Fibroblast of the conjunctiva (primary cell): Measurements from ENCODE around the gene SART3.
"Not testable (repeated sequence)": the region's sequence is repeated elsewhere in the genome, so short reads cannot be mapped to it uniquely, and the experiment has no call there.

ENCODE experiments used
- DNase-seq: peaks from one replicate; pipeline ENCODE4 v3.0.0-alpha.2; 2010; ENCODE audit warnings: low read depth

SART3 gene

DNA sequence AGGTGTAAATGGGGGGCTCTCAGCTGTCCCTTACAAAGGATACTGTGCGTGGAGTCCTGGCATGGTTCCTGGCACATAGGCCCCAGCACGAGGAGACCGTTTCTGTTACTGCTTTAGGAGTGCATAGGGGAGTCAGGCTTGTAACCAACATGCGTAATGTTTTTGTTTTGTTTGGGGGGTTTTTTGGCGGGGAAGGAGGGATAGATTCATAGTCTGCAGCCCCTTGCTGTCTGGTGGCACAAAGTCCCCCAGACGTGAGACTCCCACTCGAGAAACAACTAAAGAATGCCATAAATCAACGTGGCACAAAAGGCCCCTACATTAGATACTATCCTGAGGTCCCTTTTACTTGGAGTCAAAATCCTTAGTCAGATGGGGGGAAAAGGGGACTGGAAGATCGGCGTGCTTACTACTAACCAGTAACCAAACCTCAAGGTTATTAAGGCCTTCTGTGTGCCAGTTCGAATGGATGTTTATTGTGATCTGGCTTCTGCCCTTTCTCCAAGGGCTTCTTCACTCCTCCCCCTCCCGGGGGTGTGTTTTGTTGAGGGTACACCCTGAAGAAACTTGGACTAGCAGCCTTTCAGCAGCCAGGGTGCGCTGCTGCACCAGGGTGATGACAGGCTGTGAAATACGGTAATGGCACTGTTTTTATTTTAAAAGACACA is 2.3 kb upstream of the SART3 start:
- DNase-seq = peak; percentile 94

DNA sequence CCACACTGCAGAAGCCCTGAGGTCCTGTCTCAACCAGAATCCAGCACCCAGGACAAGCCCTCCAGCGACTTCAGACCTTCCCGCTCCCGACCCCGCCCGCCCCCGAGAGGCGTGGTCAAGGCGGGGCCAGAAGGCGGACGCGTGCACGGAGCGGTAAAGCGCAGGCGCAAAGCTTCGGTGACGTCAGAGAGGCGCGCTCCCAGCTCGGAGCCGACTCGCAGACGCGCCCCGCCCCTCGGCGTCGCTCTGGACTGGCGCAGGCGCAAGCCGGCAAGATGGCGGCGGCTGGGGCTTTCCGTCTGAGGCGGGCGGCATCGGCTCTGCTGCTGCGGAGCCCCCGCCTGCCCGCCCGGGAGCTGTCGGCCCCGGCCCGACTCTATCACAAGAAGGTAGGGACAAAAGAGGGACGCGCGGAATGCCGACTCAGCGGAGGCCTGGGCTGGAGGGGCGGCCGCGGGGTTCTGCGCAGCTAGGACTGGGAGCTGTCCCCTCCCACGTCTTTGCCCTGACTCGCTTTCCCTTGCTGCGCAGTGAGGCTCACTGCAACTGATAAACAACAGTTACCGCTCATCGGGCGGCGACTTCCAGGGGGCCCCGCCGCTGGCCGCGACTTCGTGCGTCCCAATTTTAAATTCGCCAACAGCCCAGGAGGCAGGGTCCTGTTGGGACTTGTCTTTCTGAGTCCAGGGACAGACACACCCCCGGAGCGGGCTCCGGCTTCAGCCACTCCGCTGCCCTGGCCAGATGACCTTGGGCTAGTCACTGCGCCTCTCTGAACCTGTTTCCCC is 1.6 kb upstream of the SART3 start, which contains the start of gene ISCU:
Gene ISCU, plus strand, starts transcription at position 249 of the 788 bp plus-strand sequence. Its CDS starts 27 bp downstream, at position 276.
- DNase-seq = peak; percentile 97

DNA sequence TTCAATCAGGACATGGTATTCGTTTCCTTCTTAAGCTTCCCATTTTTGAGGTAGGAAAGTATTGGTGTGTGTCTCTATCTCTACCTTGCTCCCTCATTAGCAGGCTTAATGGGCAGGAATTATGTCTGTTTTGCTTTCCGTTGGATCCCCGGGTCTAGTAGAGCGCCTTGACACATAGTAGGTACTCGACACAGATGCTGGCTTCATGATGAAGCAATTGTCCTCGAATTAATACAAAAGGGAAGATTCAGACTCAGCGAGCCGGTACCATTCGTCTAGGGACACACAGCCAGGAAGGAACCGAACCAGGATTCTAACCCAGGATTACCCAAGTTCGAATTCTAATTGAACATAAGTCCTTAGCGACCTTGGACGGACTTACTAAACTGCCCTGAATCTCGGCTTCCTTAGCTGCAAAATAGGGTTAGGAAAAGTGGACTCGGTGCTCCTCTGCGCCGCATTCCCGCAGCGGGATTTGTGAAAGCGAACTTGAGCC is 927 bp upstream of the SART3 start:
- no peak for DNase-seq

DNA sequence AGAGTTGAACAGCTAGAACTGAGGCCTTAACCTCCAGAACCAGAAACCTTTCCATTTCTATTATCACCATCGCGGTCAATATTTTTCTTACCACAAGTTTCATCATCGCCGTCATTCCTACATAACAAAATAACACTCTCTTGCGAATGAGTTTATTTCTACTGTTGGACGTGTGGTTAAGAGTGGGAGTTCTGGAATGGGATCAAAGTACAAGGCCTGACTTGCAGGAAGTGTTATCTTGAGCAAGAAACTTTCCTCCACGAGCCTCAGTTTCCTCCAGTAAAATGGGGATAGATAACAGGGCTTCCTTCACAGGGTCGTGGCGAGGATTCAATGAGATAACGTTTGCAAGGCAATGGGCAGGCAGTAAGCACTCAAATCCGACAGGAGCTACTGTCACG is 652 bp downstream of the SART3 start:
- peak; percentile 24 for DNase-seq

DNA sequence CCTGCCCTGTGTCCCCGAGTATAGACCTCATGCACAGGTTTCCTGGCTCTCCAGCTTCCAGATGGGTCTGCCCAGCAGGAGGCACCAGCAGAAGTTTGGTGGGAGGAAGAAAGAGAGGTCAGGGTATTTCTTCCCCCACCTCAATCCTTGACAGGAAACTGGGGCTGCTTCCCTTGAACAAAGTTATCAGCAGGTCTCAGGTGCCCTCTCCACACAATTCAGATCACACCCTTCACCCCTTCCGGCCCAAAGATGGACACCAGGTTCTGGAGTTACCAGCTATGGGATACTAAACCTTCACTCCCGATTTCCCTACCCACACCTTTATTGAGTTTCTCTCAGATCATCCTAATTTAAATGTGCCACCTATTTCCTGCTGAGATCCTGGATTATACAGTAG is 1.2 kb downstream of the SART3 start:
- no peak for DNase-seq

DNA sequence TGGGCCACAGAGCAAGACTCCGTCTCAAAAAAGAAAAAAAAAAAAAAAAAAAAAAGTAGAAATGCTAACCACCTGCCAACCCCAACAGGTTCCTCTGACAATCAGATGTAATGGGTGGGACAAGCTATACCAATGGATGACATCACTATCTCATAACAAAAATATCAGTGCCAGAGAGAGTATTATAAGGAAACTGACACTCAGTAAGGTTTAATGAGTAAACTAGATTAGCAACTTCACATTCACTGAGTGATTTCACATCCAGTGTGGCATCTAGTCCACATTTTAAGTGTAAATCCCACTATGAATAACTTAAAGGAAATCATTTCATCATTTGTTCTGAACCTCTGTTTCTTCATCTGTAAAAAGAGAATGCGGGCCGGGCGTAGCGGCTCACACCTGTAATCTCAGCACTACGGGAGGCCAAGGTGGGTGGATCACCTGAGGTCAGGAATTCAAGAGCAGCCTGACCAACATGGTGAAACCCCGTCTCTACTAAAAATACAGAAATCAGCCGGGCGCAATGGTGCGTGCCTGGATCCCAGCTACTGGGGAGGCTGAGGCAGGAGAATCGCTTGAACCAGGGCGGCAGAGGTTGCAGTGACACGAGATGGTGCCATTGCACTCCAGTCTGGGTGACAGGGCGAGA is 1.8 kb downstream of the SART3 start:
- no peak for DNase-seq

DNA sequence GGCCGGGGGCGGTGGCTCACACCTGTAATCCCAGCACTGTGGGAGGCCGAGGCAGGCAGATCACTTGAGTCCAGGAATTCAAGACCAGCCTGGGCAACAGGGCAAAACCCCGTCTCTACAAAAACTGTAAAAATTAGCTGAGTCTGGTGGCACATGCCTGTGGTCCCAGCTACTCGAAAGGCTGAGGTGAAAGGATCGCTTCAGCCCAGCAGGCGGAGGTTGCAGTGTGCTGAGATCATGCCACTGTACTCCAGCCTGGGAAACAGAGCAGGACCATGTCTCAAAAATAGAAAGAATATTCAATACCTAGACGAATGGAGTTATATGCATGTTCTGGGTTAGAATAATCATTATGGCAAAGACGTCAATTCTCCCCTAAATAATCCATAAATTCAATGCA is 5.6 kb downstream of the SART3 start:
- DNase-seq = not testable (repeated sequence)

DNA sequence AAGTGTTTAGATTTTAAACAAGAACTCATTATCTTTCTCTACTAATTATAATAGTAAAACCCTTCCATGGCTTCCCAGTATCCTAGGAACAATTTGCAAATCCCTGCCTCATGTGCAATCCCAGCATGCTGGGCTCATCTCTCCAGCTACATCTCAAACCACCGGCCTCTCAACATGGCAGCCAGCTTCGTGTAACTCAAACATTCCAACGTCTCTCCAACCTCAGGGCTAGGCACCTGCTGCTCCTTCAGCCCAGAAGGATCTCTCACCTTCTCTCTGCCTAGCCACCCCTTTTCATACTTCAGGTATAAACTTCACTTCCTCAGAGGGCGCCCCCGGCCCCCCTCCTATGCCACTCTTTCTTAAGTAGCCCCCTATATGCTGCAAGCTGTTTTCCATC is 7.2 kb downstream of the SART3 start:
- no peak for DNase-seq

DNA sequence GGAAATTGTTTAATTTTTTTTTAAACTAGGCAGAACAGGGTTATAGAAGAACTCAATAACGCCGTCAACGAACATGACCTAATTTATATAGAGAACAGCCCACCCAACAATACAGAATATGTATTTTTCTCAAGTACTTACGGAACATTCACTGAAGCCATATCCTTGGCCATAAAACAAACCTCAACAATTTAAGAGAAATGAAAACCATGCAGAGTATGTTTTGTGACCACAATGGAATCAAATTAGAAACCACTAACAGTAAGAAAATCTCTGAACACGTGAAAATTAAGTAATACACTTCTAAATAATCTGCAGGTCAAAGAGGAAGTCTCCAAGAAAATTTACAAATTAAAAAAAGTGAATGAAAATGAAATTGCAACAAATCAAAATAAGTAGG is 9.4 kb downstream of the SART3 start:
- no peak for DNase-seq

DNA sequence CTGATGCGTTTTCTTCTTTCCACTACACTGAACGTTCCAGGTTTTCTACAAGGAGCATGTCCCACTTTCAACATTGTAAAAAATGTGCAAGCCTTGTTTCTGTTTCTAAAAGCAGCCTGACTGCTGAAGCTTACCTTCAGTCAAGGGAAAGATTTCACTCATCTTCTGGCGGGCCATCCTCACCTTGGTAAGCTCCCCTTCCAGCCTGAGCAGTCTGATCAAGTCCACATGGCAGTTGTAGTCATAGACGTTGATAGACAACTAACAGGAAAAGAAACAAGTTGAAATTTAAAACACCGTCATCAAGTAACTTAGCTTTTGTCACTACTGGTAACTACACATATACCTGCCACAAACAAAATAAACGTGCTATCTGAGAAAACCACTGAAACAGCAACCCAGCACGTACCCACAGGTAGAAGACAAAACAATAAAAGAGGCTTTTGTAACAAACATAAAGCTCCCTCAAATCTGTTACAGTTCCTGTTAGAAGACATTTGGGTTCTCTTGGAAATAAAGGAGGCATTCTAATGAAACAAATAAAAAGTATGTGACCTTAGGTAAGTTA is 11.9 kb downstream of the SART3 start:
- no peak for DNase-seq

DNA sequence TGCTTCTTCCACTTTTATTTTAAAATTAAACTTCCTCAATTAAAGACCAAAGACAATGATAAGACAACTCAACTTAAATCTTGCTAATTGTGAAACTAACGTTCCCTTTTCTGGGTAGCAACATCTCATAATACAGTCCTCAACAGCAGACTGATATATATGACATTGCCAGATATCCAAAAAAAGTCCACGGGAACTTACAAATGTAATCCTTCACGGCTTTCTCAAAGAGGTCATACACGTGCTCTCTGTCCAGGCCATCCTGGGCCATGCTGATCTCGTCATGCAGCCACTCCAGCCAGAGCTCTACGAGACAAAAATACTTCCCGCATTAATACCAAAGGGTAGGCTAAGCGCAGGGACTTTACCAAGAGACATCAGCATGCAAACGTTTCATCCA is 13.3 kb downstream of the SART3 start:
- DNase-seq = no peak

DNA sequence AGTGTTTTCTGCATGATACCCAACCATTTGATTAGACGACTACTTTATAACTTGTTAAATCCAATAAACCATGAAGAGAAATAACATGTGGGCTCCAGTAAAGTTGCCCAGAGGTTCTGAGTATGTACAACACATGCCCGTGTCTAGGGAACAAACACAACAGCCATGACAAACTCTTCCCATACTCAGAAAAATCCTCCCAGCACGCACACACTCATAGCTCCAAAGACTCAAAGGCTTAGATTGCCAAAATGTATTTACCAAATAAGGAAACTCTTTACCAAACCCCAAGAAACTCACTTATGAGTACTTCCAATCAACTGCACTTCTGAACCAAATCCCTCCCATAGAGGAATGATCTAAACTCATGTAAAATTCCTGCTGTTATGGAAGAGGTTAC is 17.3 kb downstream of the SART3 start:
- no peak for DNase-seq

DNA sequence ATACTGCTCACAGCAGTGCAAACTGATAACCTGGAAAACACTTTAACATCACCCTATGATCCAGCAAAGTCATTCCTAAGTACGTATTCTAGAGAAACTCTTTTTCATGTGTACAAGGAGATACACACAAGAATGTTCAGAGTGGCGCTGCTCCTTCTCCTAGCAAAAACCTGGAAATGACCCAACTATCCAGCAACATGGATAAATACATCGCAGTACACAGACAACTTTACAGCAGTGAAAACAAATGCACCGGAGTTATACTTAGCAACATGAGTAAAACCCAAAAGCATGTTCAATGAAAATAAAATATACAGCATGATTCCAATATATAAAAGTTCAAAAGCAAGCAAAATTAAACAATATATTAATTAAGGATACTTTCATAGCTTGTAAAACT is 18.7 kb downstream of the SART3 start:
- no peak for DNase-seq

DNA sequence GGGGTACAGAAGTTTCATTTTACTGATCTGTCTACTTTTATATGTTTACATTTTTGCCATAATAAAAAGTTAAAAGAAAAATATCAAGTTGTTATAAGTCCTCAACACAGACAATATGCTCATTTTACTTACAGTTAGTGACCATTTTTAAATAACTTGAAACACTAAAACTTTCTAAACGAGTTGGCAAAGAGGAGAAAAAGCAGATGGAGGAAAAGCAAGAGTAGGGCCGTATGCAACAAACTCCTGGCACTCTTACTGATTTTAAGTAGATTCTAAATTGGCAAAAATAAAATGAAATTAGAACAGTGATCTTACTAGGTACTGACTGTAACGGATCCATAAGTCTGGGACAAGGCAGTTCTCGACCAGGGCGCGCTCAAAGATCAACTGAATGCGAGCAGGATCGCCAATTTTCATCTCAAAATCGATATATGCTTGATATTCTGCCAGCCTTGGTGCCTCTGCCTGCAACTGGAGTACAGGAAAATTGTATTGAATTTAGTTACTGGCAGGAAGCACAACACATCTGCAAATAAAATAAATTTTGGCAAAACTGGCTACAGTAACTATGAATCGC is 22.3 kb downstream of the SART3 start:
- DNase-seq = no peak

DNA sequence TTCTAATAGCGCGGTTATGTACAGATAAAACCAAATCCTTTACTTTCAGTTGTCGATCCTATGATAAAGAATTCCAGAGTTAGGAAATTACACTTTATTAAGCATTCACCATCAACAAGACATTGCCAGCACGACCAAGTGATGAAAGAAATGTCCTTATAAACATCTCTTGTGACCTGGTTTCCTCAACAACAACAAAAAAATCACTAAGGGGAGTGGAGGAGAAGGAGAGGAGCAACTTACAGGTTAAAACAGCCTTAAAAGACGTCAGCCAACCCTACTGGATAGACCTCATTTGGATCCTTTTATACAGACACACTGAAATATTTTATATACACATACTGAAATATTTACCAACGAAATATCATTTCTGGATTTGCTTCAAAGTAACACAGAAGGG is 22.8 kb downstream of the SART3 start:
- DNase-seq = no peak

DNA sequence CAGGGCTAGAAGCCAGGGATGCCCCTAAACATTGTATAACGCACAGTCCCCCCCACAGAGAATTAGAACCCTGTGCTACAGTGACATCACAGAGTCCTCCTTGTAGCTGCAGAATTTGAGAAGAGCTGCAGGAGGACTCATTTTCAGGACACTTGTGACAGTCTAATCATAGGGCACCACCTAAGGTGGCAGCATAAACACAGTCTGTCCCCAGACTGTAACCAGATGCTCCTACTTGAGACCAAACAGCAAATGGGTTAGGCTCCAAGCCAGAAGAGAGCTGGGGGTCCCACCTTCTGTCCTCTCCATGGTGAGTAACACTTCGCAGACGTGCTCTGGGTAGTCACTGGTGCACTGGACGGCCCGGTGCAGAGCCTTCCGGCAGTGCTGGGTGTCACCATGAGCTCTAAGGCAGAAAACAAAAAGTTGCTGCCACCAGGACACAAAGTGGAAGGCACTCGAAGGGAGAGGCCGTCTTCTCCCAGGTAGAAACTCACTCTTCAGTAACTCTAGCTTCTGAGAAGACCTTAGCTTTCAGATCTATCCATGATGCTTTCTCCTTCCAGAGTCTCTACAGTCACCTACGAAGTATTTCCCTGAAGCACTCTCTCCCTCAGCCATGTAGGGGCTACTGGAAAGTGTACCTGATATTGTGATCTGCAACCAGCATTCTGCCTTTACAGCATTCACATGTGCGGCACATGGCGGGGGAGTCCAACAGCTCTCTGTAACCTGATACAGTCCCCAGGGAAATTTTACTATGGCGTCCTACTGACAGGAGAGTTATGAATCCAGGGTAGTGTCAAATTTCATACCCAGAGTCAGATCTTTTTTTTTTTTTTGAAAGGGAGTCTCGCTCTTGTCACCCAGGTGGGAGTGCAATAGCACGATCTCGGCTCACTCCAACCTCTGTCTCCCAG is 28.8 kb downstream of the SART3 start:
- DNase-seq = peak; percentile 28

DNA sequence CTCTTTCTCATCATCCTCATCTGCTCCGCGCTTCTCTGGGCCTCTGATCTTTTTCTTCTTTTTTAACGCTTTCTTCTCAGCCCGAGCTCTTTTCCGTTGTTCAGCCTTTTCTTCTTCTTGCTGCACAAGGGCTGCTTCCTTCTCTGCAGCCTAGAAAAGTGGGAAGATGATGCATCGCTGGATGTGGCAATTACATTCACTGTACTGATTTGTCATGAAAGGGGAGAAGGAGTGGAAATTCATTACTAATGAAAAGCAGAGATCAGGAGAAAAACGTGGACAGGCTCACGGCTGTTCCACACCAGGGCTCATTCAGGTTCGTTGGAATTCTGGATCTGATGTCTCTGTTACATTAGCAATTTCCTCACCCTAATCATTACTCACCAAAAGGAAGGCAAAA is 30.8 kb downstream of the SART3 start:
- no peak for DNase-seq

DNA sequence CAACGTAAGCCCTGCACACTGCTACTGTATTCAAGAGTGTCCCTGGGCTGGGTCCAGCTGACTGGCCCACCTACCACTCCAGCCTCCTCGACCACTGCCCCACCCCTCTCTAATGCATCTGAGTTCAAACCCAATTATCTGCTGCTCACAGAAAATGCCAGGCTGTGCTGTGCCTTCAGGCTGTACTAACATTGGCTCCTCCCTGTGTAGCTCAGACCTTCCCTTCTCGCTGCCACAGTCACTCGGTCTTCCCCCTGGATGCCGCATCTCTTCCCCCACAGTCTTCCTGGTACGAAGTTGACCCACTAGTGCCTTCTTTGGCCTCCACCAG is 33.8 kb downstream of the SART3 start:
- no peak for DNase-seq

DNA sequence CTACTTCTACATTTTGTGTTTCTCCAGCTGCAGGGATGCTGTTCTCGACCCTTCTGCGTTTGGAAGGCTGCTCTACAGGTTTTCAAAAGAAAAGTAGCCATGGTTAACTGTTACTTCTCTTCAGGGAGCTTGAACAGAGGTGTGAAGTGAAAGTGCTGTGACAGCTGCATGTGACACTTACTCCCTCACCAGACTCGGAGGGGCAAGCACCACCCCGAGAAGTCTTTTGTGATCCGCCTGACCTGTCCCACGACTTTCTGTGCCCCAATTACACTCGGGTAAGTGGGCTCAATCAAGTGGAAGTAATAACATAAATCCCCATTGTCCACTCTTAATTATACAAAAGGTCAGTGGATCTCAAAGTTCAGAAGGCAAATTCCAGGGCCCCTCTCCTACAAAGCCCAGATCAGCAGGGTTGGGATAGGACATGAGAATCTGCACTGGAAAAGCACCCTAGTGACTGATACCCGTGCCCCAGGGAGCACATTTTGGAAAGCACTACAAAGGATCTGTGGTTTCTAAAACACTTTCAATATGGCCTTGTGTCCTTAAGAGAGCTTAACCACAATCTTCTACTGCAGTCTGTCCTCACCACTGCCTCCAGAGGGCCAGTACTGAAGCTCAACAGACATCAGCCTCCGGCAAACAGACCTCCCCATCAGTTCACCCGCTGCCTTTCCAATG is 34.3 kb downstream of the SART3 start:
- DNase-seq = no peak

DNA sequence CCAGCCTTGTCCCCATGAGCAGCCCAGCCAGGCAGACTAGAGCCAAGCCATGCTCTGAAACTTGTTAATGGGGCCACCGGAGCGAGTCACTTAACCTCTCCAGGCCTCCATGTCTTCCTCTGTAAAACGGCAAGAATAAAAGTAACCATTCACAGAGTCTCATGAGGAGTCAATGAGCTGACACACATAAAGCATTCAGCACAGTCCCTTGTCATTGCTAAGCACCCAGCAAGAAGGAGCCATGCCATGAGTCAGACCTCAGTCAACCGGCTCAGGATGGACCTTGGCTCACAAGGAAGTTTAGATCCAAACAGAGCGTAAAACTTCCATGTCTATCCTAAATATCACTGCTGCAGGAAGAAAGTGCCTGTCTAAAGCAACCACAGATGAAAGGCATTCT is 35.3 kb downstream of the SART3 start:
- no peak for DNase-seq

DNA sequence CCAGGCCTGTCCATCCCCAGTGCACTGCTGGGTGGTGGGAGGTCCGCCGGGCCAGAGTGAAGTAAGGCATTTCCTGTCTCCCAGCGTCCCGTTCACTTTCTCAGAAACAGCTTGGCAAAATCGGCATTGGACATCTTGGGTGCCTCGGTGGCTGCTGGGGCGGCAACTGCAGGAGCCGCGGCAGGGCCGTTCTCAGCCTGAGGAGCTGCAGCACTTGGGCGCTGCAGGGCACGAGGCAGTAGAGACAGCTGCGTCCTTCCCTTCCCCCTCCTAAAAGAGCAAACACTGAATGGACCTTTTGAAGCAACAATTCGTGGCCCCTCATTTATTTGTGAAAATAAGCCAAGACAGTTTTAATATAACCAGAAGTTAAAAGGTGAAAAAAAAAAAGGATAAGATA is 37.6 kb downstream of the SART3 start:
- no peak for DNase-seq
